DOHH2 (cell line): ENCODE measurements around the gene FOXN1.

Experiments
- H3F3A ChIP-seq: fragments of 200-600 bp; sonication (generic), shearing (Covaris generic); 2 replicates; pipeline ENCODE4 v1.6.0; 2016; ENCODE audit warnings: antibody characterized with exemption, mild to moderate bottlenecking; ENCODE audit not compliant: control insufficient read depth, insufficient read depth
- H3K27ac ChIP-seq: fragments of 200-600 bp; sonication (generic); 2 replicates; pipeline ENCODE4 v1.5.1; 2014; ENCODE audit warnings: low read depth, mild to moderate bottlenecking, low read length, moderate library complexity
- H3K27me3 ChIP-seq: fragments of 200-600 bp; sonication (generic); 2 replicates; pipeline ENCODE4 v1.6.1; 2014; ENCODE audit warnings: mild to moderate bottlenecking, low read length, mixed read lengths; ENCODE audit not compliant: control insufficient read depth
- H3K36me3 ChIP-seq: fragments of 200-600 bp; sonication (generic); 2 replicates; pipeline ENCODE4 v1.6.1; 2014; ENCODE audit warnings: mild to moderate bottlenecking, low read length, moderate library complexity, mixed read lengths; ENCODE audit not compliant: control insufficient read depth
- H3K4me1 ChIP-seq: fragments of 200-600 bp; sonication (generic); 2 replicates; pipeline ENCODE4 v1.6.1; 2014; ENCODE audit warnings: mild to moderate bottlenecking, low read length, mixed read lengths; ENCODE audit not compliant: control insufficient read depth
- H3K4me2 ChIP-seq: fragments of 200-600 bp; sonication (generic); 2 replicates; pipeline ENCODE4 v1.6.0; 2014; ENCODE audit warnings: mild to moderate bottlenecking, low read length, moderate library complexity
- H3K4me3 ChIP-seq: fragments of 200-600 bp; sonication (generic); 2 replicates; pipeline ENCODE4 v1.5.1; 2014; ENCODE audit warnings: mild to moderate bottlenecking, low read length, mixed read lengths
- H3K79me2 ChIP-seq: fragments of 200-600 bp; sonication (generic); 2 replicates; pipeline ENCODE4 v1.6.1; 2014; ENCODE audit warnings: mild to moderate bottlenecking, low read length, mixed read lengths; ENCODE audit not compliant: control insufficient read depth
- H3K9me2 ChIP-seq: fragments of 200-600 bp; sonication (generic); replicated peaks from 2 replicates; pipeline ENCODE4 v1.6.1; 2014; ENCODE audit warnings: mild to moderate bottlenecking, low read length, mixed read lengths; ENCODE audit not compliant: control insufficient read depth
- H3K9me3 ChIP-seq: fragments of 200-600 bp; sonication (generic); 2 replicates; pipeline ENCODE4 v1.6.1; 2014; ENCODE audit warnings: antibody characterized with exemption, low read length, mixed read lengths; ENCODE audit not compliant: control insufficient read depth, insufficient read depth
- H4K20me1 ChIP-seq: fragments of 200-600 bp; sonication (generic); 2 replicates; pipeline ENCODE4 v1.6.0; 2014; ENCODE audit warnings: low read depth, mild to moderate bottlenecking, antibody characterized with exemption, low read length, moderate library complexity; ENCODE audit not compliant: control insufficient read depth, insufficient read depth
- CTCF ChIP-seq: fragments of 200-600 bp; sonication (generic); IDR thresholded peaks from one replicate; pipeline ENCODE4 v1.5.1; 2014; ENCODE audit warnings: antibody characterized with exemption, mild to moderate bottlenecking, low read depth, low read length; ENCODE audit not compliant: poor library complexity, severe bottlenecking
- EZH2phosphoT487 ChIP-seq: fragments of 200-600 bp; sonication (generic); IDR thresholded peaks from 2 replicates; pipeline ENCODE4 v1.6.1; 2017; ENCODE audit warnings: borderline replicate concordance, mild to moderate bottlenecking, antibody characterized with exemption, low read length, moderate library complexity, mixed read lengths

Gene FOXN1

GRCh38 chr17:28552176-28552999, 46.2 kb downstream of the FOXN1 start, which contains the start of gene UNC119:
TSS of gene UNC119 (minus strand) at chr17:28552624. CDS start at chr17:28552557, 67 bp downstream.
- H3K4me2 ChIP-seq, result peak within 1 kb of the TSS; percentile 82
- peaks cover 50% of the 10 kb centered on the region for H3K4me1 ChIP-seq
- H3K27ac ChIP-seq, result no peak within 1 kb of the TSS
- TF ChIP-seq EZH2phosphoT487 (no peak), CTCF (no peak)
- H3K9me3 ChIP-seq, result no peaks in the 10 kb centered on the region
- H3F3A ChIP-seq, result 0 out of 2 replicates have a peak, but pooled peaks cover 2% of the 10 kb centered on the region
- peak within 1 kb of the TSS; percentile 81 for H3K4me3 ChIP-seq
- H3K79me2 ChIP-seq, result peaks cover 12% of the 10 kb centered on the region; the same call in 1 of the 2 replicates
- no peaks in the 10 kb centered on the region for H3K27me3 ChIP-seq
- no peaks in the 10 kb centered on the region for H4K20me1 ChIP-seq
- H3K9me2 ChIP-seq, result no peaks in the 10 kb centered on the region
- H3K36me3 ChIP-seq, result peaks cover 35% of the 10 kb centered on the region

GRCh38 chr17:28553000-28553505, 46.9 kb downstream of the FOXN1 start:
- no peaks in the 10 kb centered on the region for H3F3A ChIP-seq
- H3K9me2 ChIP-seq, result no peaks in the 10 kb centered on the region
- H3K9me3 ChIP-seq, result no peaks in the 10 kb centered on the region
- H3K4me1 ChIP-seq, result peaks cover 44% of the 10 kb centered on the region
- H3K79me2 ChIP-seq, result peaks cover 12% of the 10 kb centered on the region; the same call in 1 of the 2 replicates
- H3K4me3 ChIP-seq, result peak overlapping the region; percentile 81
- no peaks in the 10 kb centered on the region for H4K20me1 ChIP-seq
- no peak for TF ChIP-seq EZH2phosphoT487
- TF ChIP-seq CTCF, result no peak
- H3K4me2 ChIP-seq, result peak overlapping the region; percentile 82
- peaks cover 41% of the 10 kb centered on the region for H3K36me3 ChIP-seq
- no peak overlapping the region for H3K27ac ChIP-seq
- no peaks in the 10 kb centered on the region for H3K27me3 ChIP-seq

- H3F3A ChIP-seq, result no peaks in the 10 kb centered on the region
- H3K27me3 ChIP-seq, result no peaks in the 10 kb centered on the region
- no peak overlapping the region for H3K27ac ChIP-seq
- H3K9me2 ChIP-seq, result no peaks in the 10 kb centered on the region
- peaks cover 44% of the 10 kb centered on the region for H3K36me3 ChIP-seq
- H3K4me2 ChIP-seq, result no peak overlapping the region
- H3K9me3 ChIP-seq, result no peaks in the 10 kb centered on the region
- H4K20me1 ChIP-seq, result no peaks in the 10 kb centered on the region
- peaks cover 6% of the 10 kb centered on the region; the same call in 1 of the 2 replicates for H3K79me2 ChIP-seq
- H3K4me1 ChIP-seq, result peaks cover 29% of the 10 kb centered on the region
- no peak overlapping the region for H3K4me3 ChIP-seq
- TF ChIP-seq EZH2phosphoT487 (no peak), CTCF (peak; percentile 34)
Observed at GRCh38 chr17:28554565-28554964, 48.4 kb downstream of the FOXN1 start.
